Neuronal stem cell (in vitro differentiated cells): ENCODE results near the gene NSG1.

Experiments used
- DNase-seq: peaks from one replicate; pipeline ENCODE4 v3.0.0-alpha.2; 2013; ENCODE audit warnings: low spot score
- H2AFZ ChIP-seq: one replicate; pipeline ENCODE4 v1.6.1; 2013; ENCODE audit warnings: mild to moderate bottlenecking, low read length, inconsistent platforms
- H2AK5ac ChIP-seq: 2 replicates; pipeline ENCODE4 v1.6.1; 2013; ENCODE audit warnings: low read depth, mild to moderate bottlenecking, inconsistent platforms, low read length, moderate library complexity, mixed read lengths
- H2BK120ac ChIP-seq: 2 replicates; pipeline ENCODE4 v1.6.1; 2013; ENCODE audit warnings: low read depth, mild to moderate bottlenecking, inconsistent platforms, low read length, moderate library complexity, mixed read lengths
- H2BK12ac ChIP-seq: one replicate; pipeline ENCODE4 v1.6.1; 2013; ENCODE audit warnings: low read length, inconsistent platforms
- H2BK15ac ChIP-seq: 2 replicates; pipeline ENCODE4 v1.6.1; 2013; ENCODE audit warnings: mild to moderate bottlenecking, low read length, inconsistent platforms, mixed read lengths
- H2BK5ac ChIP-seq: one replicate; pipeline ENCODE4 v1.6.1; 2013; ENCODE audit warnings: inconsistent platforms, mild to moderate bottlenecking, low read length, moderate library complexity
- H3K14ac ChIP-seq: one replicate; pipeline ENCODE4 v1.6.1; 2013; ENCODE audit warnings: low read length, inconsistent platforms
- H3K18ac ChIP-seq: 2 replicates; pipeline ENCODE4 v1.6.1; 2013; ENCODE audit warnings: low read length, inconsistent platforms
- H3K23ac ChIP-seq: 2 replicates; pipeline ENCODE4 v1.6.1; 2013; ENCODE audit warnings: low read depth, mild to moderate bottlenecking, mixed read lengths, low read length, inconsistent platforms; ENCODE audit not compliant: poor library complexity
- H3K27ac ChIP-seq: replicated peaks from 3 replicates; pipeline ENCODE4 v1.5.1; 2013; ENCODE audit warnings: low read length, inconsistent platforms
- H3K27me3 ChIP-seq, 3 experiments: 2 replicates each; pipeline ENCODE4 v1.6.1; 2013; ENCODE audit warnings: low read length in 3 of 3, mild to moderate bottlenecking in 2 of 3, inconsistent platforms in 1 of 3, low read depth in 1 of 3, mixed read lengths in 1 of 3, moderate library complexity in 1 of 3; ENCODE audit not compliant: control insufficient read depth in 3 of 3, insufficient read depth in 3 of 3
- H3K36me3 ChIP-seq, 2 donors: replicated peaks in 1 of 2; 2 replicates each; pipeline ENCODE4 v1.6.1; 2013; ENCODE audit warnings: low read length in 2 of 2; ENCODE audit not compliant: control insufficient read depth in 2 of 2, insufficient read depth in 2 of 2
- H3K4ac ChIP-seq: 2 replicates; pipeline ENCODE4 v1.6.1; 2013; ENCODE audit warnings: inconsistent platforms, mild to moderate bottlenecking, low read length, moderate library complexity
- H3K4me1 ChIP-seq, 2 donors: 1 replicate in 1 of 2; 2 replicates in 1 of 2; pipeline ENCODE4 v1.6.1; 2013; ENCODE audit warnings: low read length in 2 of 2, low read depth in 1 of 2; ENCODE audit not compliant: control insufficient read depth in 2 of 2, insufficient read depth in 1 of 2
- H3K4me2 ChIP-seq: one replicate; pipeline ENCODE4 v1.6.1; 2013; ENCODE audit warnings: mild to moderate bottlenecking, low read length, inconsistent platforms; ENCODE audit not compliant: insufficient read depth, poor library complexity, severe bottlenecking
- H3K4me3 ChIP-seq, 2 donors: 2 replicates each; pipeline ENCODE4 v1.5.1; 2013; ENCODE audit warnings: low read length in 2 of 2, mild to moderate bottlenecking in 2 of 2, inconsistent platforms in 1 of 2, moderate library complexity in 1 of 2
- H3K79me1 ChIP-seq: one replicate; pipeline ENCODE4 v1.6.1; 2013; ENCODE audit warnings: low read depth, mild to moderate bottlenecking, inconsistent platforms, low read length, moderate library complexity
- H3K9ac ChIP-seq: one replicate; pipeline ENCODE4 v1.6.1; 2013; ENCODE audit warnings: mild to moderate bottlenecking, low read depth, low read length, inconsistent platforms; ENCODE audit not compliant: poor library complexity
- H3K9me3 ChIP-seq, 2 donors: replicated peaks in 1 of 2; 2 replicates each; pipeline versions ENCODE3 to v1.6.1; 2013; ENCODE audit warnings: low read length in 2 of 2, mild to moderate bottlenecking in 2 of 2, inconsistent platforms in 1 of 2, low read depth in 1 of 2, mixed read lengths in 1 of 2, moderate library complexity in 1 of 2; ENCODE audit not compliant: control insufficient read depth in 2 of 2, insufficient read depth in 1 of 2
- H4K8ac ChIP-seq: one replicate; pipeline ENCODE4 v1.6.1; 2013; ENCODE audit warnings: low read depth, mild to moderate bottlenecking, inconsistent platforms, low read length, moderate library complexity
- H4K91ac ChIP-seq: one replicate; pipeline ENCODE4 v1.6.1; 2013; ENCODE audit warnings: low read length, low read depth, mild to moderate bottlenecking, inconsistent platforms; ENCODE audit not compliant: poor library complexity
- WGBS, 2 donors: extraction: QIAGEN DNeasy Blood & Tissue Kit; methylation state at CpG; one replicate each; pipeline ENCODE4 v1.1.7; 2013; ENCODE audit warnings: missing lambda C conversion rate in 2 of 2, mixed read lengths in 1 of 2; ENCODE audit not compliant: insufficient read length in 2 of 2, insufficient replicate concordance in 1 of 2; ENCODE audit errors: extremely low coverage in 2 of 2; 5-methylcytosine and 5-hydroxymethylcytosine counted together

Gene NSG1

DNA sequence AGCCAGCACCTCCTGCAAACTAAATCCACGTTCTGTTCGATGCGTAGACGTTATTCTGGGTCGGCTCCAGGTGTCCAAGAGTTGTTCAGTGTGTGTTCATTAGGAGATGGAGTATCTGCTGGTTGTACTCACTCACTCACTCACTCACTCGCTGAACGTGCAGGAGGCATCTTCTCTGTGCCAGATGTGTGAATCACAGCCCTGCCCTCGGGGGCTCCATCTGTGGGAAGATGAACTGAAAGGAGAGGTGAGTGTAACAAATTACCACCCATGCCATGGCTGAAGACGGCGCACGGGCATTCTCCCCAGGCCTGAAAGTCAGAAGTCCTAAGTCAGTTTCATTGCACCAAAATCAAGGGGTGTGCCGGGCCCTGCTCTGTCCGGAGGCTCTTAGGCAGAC lies 16.1 kb downstream of the NSG1 start:
- no peak overlapping the region for H3K23ac ChIP-seq
- H3K9ac ChIP-seq, result no peak overlapping the region
- H3K79me1 ChIP-seq, result no peaks in the 10 kb centered on the region
- H3K36me3 ChIP-seq, result peaks cover 0 to 7% of the 10 kb centered on the region in 2 donors
- H2AFZ ChIP-seq, result no peak overlapping the region
- no peak for DNase-seq
- no peak overlapping the region for H3K4ac ChIP-seq
- H4K91ac ChIP-seq, result no peak overlapping the region
- H3K27ac ChIP-seq, result no peak overlapping the region
- H3K9me3 ChIP-seq, result no peaks in the 10 kb centered on the region
- no peak overlapping the region for H3K4me3 ChIP-seq
- no peak overlapping the region for H2BK15ac ChIP-seq
- H3K27me3 ChIP-seq, result no peaks in the 10 kb centered on the region
- H3K14ac ChIP-seq, result no peak overlapping the region
- WGBS, 2 donors, result no CpG with 5 or more reads among the region's 13 CpGs
- no peak overlapping the region for H2BK5ac ChIP-seq
- no peak overlapping the region for H2AK5ac ChIP-seq
- no peak overlapping the region for H2BK120ac ChIP-seq
- H4K8ac ChIP-seq, result no peak overlapping the region
- H3K18ac ChIP-seq, result no peak overlapping the region
- H3K4me1 ChIP-seq, result peaks cover 4 to 9% of the 10 kb centered on the region in 2 donors
- H2BK12ac ChIP-seq, result no peak overlapping the region
- H3K4me2 ChIP-seq, result no peak overlapping the region

DNA sequence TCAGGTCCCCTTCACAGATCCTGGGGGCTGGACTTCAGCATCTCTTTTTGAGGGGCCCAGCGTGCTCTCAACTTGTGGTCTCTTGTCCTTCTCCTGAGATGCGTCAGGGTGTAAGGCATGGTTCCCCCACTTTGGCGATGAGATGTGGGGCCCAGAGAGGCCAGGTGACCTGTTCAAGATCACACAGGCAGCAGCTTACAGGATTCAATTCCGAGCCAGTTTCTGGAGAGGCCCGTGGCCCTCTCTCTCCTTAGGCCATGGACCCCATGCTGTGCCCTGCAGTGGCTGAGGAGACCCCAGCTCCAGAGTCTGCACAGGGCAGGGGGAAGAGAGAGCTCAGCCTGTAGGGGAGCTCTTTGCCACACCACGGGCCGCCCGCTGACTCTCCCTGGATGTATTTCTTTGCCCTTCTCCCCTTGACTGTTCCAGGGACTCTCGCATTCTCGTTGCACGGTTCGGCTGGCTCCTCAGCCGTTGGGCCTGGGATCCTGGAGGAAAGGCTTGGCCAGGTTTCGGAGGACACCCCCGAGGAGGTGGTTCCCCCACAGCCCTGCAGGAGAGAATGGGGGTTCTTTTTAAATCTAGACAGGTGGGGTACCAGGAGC lies 18.6 kb downstream of the NSG1 start:
- H2BK5ac ChIP-seq, result no peak overlapping the region
- no peak overlapping the region for H2BK12ac ChIP-seq
- no peak overlapping the region for H3K4me3 ChIP-seq
- H4K91ac ChIP-seq, result no peak overlapping the region
- H2AK5ac ChIP-seq, result no peak overlapping the region
- no peak overlapping the region for H2BK120ac ChIP-seq
- H3K14ac ChIP-seq, result no peak overlapping the region
- no peak overlapping the region for H3K9ac ChIP-seq
- H3K27ac ChIP-seq, result no peak overlapping the region
- H3K4ac ChIP-seq, result no peak overlapping the region
- H2AFZ ChIP-seq, result no peak overlapping the region
- no peak overlapping the region for H3K18ac ChIP-seq
- H3K4me1 ChIP-seq, result peaks cover 4 to 9% of the 10 kb centered on the region in 2 donors
- DNase-seq, result no peak
- no peak overlapping the region for H4K8ac ChIP-seq
- H3K9me3 ChIP-seq, result peaks cover 0 to 2% of the 10 kb centered on the region in 2 donors
- H3K36me3 ChIP-seq, result peaks cover 0 to 15% of the 10 kb centered on the region in 2 donors
- no peak overlapping the region for H3K23ac ChIP-seq
- H3K4me2 ChIP-seq, result no peak overlapping the region
- no peak overlapping the region for H2BK15ac ChIP-seq
- no peaks in the 10 kb centered on the region for H3K79me1 ChIP-seq
- H3K27me3 ChIP-seq, result no peaks in the 10 kb centered on the region
- WGBS, 2 donors, result no CpG with 5 or more reads among the region's 15 CpGs

DNA sequence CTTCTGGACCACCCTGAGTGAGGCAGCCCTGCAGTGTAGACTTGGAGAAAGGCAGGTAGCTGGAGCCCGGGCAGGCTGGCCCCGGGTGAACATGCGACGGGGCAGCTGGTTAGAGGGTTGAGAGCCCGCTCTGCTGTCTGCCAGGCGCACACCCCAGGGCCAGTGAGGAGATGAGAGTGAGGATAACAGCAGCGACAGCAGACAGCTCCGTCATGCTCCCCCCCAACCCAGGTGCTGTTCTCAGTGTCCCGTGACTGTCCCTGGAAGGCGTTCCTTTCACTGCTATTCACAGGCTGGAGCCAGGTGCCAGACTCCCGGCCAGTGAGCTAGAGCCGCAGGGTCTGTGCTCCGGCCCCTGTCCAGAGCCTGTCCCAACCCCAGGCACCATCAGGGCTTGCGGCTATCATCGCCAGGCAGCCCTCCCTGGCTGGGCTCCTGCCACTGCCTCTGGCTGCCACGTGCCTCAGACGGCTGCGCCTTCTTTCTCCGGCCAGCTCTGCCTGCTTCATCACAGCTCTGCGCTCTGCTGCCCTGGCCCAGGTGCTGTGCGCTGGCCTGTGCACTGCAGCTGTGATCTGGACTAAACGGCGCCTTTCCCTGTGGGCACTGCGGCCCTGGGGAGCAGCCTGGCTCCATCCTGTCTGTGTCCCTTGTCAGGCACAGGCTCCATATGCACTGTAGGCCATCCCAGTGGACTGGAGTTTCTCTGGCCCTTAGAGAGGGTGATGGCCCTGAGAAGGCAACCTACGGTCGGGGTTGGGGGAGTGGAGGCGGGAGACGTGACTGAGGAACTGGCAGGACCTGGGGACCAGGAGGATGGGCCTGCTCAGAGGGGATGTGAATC lies 19.8 kb downstream of the NSG1 start:
- no peaks in the 10 kb centered on the region for H3K27me3 ChIP-seq
- no peak overlapping the region for H2BK12ac ChIP-seq
- peak overlapping the region; percentile 26 for H4K91ac ChIP-seq
- H3K4me3 ChIP-seq, result no peak overlapping the region
- peak overlapping the region; percentile 55 for H3K18ac ChIP-seq
- no peak overlapping the region for H2BK5ac ChIP-seq
- H2AFZ ChIP-seq, result no peak overlapping the region
- H2BK15ac ChIP-seq, result no peak overlapping the region
- H3K4me2 ChIP-seq, result no peak overlapping the region
- no peak overlapping the region for H3K27ac ChIP-seq
- H2BK120ac ChIP-seq, result no peak overlapping the region
- peaks cover 4 to 9% of the 10 kb centered on the region in 2 donors for H3K4me1 ChIP-seq
- H4K8ac ChIP-seq, result no peak overlapping the region
- H2AK5ac ChIP-seq, result peak overlapping the region; percentile 78
- H3K9ac ChIP-seq, result peak overlapping the region; percentile 77
- H3K36me3 ChIP-seq, result peaks cover 0 to 13% of the 10 kb centered on the region in 2 donors
- no peaks in the 10 kb centered on the region for H3K79me1 ChIP-seq
- H3K23ac ChIP-seq, result peak overlapping the region; percentile 87
- H3K4ac ChIP-seq, result no peak overlapping the region
- WGBS, 2 donors, result no CpG with 5 or more reads among the region's 28 CpGs
- no peak for DNase-seq
- H3K9me3 ChIP-seq, result peaks cover 0 to 2% of the 10 kb centered on the region in 2 donors
- peak overlapping the region; percentile 86 for H3K14ac ChIP-seq
